Mesothelial cell of epicardium (in vitro differentiated cells): ENCODE data around the gene PITHD1. TPM values are rescaled to one million over a fixed set of nuclear protein-coding genes. Genes with fewer than 3 reads are reported as not detected.

Experiments used
- DNase-seq, 2 experiments: peaks; one replicate each; pipeline ENCODE4 v3.0.0; 2021; ENCODE audit warnings: low spot score in 2 of 2; ENCODE audit not compliant: unreplicated experiment in 2 of 2
- H3K27ac Mint-ChIP-seq: 2 replicates; pipeline ENCODE4 v1.8.0; 2021; ENCODE audit warnings: mixed read lengths
- H3K27me3 Mint-ChIP-seq: 2 replicates; pipeline ENCODE4 v1.8.0; 2021; ENCODE audit warnings: low read depth, mixed read lengths
- H3K36me3 Mint-ChIP-seq: 2 replicates; pipeline ENCODE4 v1.8.0; 2021; ENCODE audit warnings: mixed read lengths
- H3K4me1 Mint-ChIP-seq: 2 replicates; pipeline ENCODE4 v1.8.0; 2021; ENCODE audit warnings: mixed read lengths
- H3K4me3 Mint-ChIP-seq: 2 replicates; pipeline ENCODE4 v1.8.0; 2021; ENCODE audit warnings: mild to moderate bottlenecking, moderate library complexity, mixed read lengths
- H3K9me3 Mint-ChIP-seq: 2 replicates; pipeline ENCODE4 v1.8.0; 2021; ENCODE audit warnings: mixed read lengths
- CTCF ChIP-seq: fragments of 200-600 bp; sonication (generic); IDR thresholded peaks from one replicate; pipeline ENCODE4 v1.5.0; 2021; ENCODE audit warnings: antibody characterized with exemption; ENCODE audit not compliant: unreplicated experiment
- total RNA-seq: library from RNA; stranded (reverse); gene quantifications from 3 replicates; pipeline ENCODE4 v1.2.1, GENCODE V29; 2021

Gene PITHD1
- total RNA-seq, 1 donor from 2014 or later, result 52.1 TPM

GRCh38 chr1:23751815-23752200 lies 26.4 kb upstream of the PITHD1 start:
- no peaks in the 10 kb centered on the region for H3K9me3 Mint-ChIP-seq
- H3K36me3 Mint-ChIP-seq, result peaks cover 42% of the 10 kb centered on the region
- H3K4me3 Mint-ChIP-seq, result no peak overlapping the region
- H3K27me3 Mint-ChIP-seq, result no peaks in the 10 kb centered on the region
- H3K27ac Mint-ChIP-seq, result no peak overlapping the region
- no peak for DNase-seq
- no peak for TF ChIP-seq CTCF
- H3K4me1 Mint-ChIP-seq, result peaks cover 2% of the 10 kb centered on the region

- no peak for DNase-seq
- no peaks in the 10 kb centered on the region for H3K27me3 Mint-ChIP-seq
- no peak overlapping the region for H3K27ac Mint-ChIP-seq
- no peaks in the 10 kb centered on the region for H3K9me3 Mint-ChIP-seq
- no peaks in the 10 kb centered on the region for H3K4me1 Mint-ChIP-seq
- peaks cover 45% of the 10 kb centered on the region for H3K36me3 Mint-ChIP-seq
- no peak overlapping the region for H3K4me3 Mint-ChIP-seq
- TF ChIP-seq CTCF, result no peak
These were observed 25.3 kb upstream of the PITHD1 start for GRCh38 chr1:23752909-23753308.

GRCh38 chr1:23756676-23757075 lies 21.5 kb upstream of the PITHD1 start:
- Mint-ChIP-seq H3K27me3 (no peaks in the 10 kb centered on the region), H3K4me3 (no peak overlapping the region), H3K9me3 (no peaks in the 10 kb centered on the region), H3K36me3 (peaks cover 41% of the 10 kb centered on the region), H3K4me1 (no peaks in the 10 kb centered on the region), H3K27ac (no peak overlapping the region)
- DNase-seq, result no peak
- TF ChIP-seq CTCF, result no peak

- Mint-ChIP-seq H3K27ac (no peak overlapping the region), H3K27me3 (no peaks in the 10 kb centered on the region), H3K36me3 (peaks cover 43% of the 10 kb centered on the region), H3K4me1 (no peaks in the 10 kb centered on the region), H3K9me3 (no peaks in the 10 kb centered on the region), H3K4me3 (no peak overlapping the region)
- no peak for DNase-seq
- no peak for TF ChIP-seq CTCF
These were observed 20.4 kb upstream of the PITHD1 start for GRCh38 chr1:23757812-23758211.

GRCh38 chr1:23759277-23759676 lies 18.9 kb upstream of the PITHD1 start:
- Mint-ChIP-seq H3K27me3 (no peaks in the 10 kb centered on the region), H3K4me3 (no peak overlapping the region), H3K27ac (no peak overlapping the region), H3K9me3 (no peaks in the 10 kb centered on the region), H3K36me3 (peaks cover 39% of the 10 kb centered on the region), H3K4me1 (no peaks in the 10 kb centered on the region)
- DNase-seq, result no peak
- no peak for TF ChIP-seq CTCF

- Mint-ChIP-seq H3K9me3 (no peaks in the 10 kb centered on the region), H3K27me3 (no peaks in the 10 kb centered on the region), H3K4me1 (no peaks in the 10 kb centered on the region), H3K36me3 (peaks cover 27% of the 10 kb centered on the region), H3K27ac (no peak overlapping the region), H3K4me3 (no peak overlapping the region)
- TF ChIP-seq CTCF, result no peak
- DNase-seq, result no peak
These were observed 15.1 kb upstream of the PITHD1 start for GRCh38 chr1:23763041-23763577.
